Lung (tissue), 12 donors: ENCODE data around the gene MBD2. TPM values are rescaled to one million over a fixed set of nuclear protein-coding genes. Genes with fewer than 3 reads are reported as not detected.

Experiments
- ATAC-seq: fragments of 200-7000 bp; cut with Tn5 transposase; one replicate; pipeline ENCODE4 v1.9.1; 2020; ENCODE audit warnings: moderate number of reproducible peaks; ENCODE audit not compliant: insufficient read depth, low FRiP score
- DNase-seq, 3 donors: peaks; one replicate each; pipeline ENCODE4 v3.0.0-alpha.2; 2013 to 2017
- H3K27ac ChIP-seq, 2 donors: one replicate each; pipeline ENCODE4 v1.5.1; 2013; ENCODE audit warnings: mild to moderate bottlenecking in 2 of 2, moderate library complexity in 2 of 2, control low read depth in 1 of 2, inconsistent platforms in 1 of 2, low read depth in 1 of 2, low read length in 1 of 2
- H3K27me3 ChIP-seq, 3 donors: one replicate each; pipeline ENCODE4 v1.5.1; 2013; ENCODE audit warnings: low read length in 2 of 3; ENCODE audit not compliant: control insufficient read depth in 3 of 3, insufficient read depth in 3 of 3
- H3K36me3 ChIP-seq, 4 donors: one replicate each; pipeline ENCODE4 v1.5.1; 2013; ENCODE audit warnings: low read length in 4 of 4, mild to moderate bottlenecking in 1 of 4, moderate library complexity in 1 of 4; ENCODE audit not compliant: control insufficient read depth in 4 of 4, insufficient read depth in 4 of 4
- H3K4me1 ChIP-seq, 5 donors: one replicate each; pipeline ENCODE4 v1.5.1; 2013; ENCODE audit warnings: low read length in 5 of 5, mild to moderate bottlenecking in 2 of 5, moderate library complexity in 1 of 5; ENCODE audit not compliant: control insufficient read depth in 5 of 5, insufficient read depth in 5 of 5
- H3K4me3 ChIP-seq: one replicate; pipeline ENCODE4 v1.5.1; 2013; ENCODE audit warnings: mild to moderate bottlenecking, control low read depth, moderate library complexity
- H3K9ac ChIP-seq, 2 donors: one replicate each; pipeline ENCODE4 v1.5.1; 2013; ENCODE audit warnings: low read length in 2 of 2, control low read depth in 1 of 2; ENCODE audit not compliant: insufficient read depth in 1 of 2
- H3K9me3 ChIP-seq, 4 donors: one replicate each; pipeline ENCODE4 v1.5.1; 2013; ENCODE audit warnings: low read length in 3 of 4, mild to moderate bottlenecking in 1 of 4, moderate library complexity in 1 of 4; ENCODE audit not compliant: control insufficient read depth in 4 of 4, insufficient read depth in 3 of 4
- CTCF ChIP-seq: IDR thresholded peaks from 2 replicates; pipeline ENCODE4 v1.5.1; 2012; ENCODE audit warnings: mild to moderate bottlenecking; ENCODE audit errors: control extremely low read depth, extremely low read depth
- WGBS, 2 donors: extraction: QIAGEN DNeasy Blood & Tissue Kit; methylation state at CpG; one replicate each; pipeline ENCODE4 v1.1.7; 2013; 5-methylcytosine and 5-hydroxymethylcytosine counted together
- polyA plus RNA-seq, 2 donors: library from polyadenylated mRNA; stranded (reverse); fragments of 200-250 nt; gene quantifications; one replicate each; pipeline ENCODE4 v1.2.1, GENCODE V29; 2013
- total RNA-seq, 2 donors: library from RNA; depleted of rRNA in 1 of 2; stranded (reverse); fragments of >200 nt in 1 of 2; gene quantifications; one replicate each; pipeline ENCODE4 v1.2.1, GENCODE V29; 2014 to 2021
- donor health status: control.
- donor health status: control.
- donor health status: Bipolar disorder and iron deficiency.
- donor health status: healthy.
- donor health status: DM: yes; HTN: yes; CAD: no.

The MBD2 gene
- total and polyA plus RNA-seq, 4 donors: 29.5 to 91.0 (median 36.1) TPM

- 25% methylated on average over 6 of the region's 6 CpGs for WGBS, 2 donors
- H3K4me1 ChIP-seq: peaks cover 0 to 2% (median 0%) of the 10 kb centered on the region in 5 donors
- H3K27me3 ChIP-seq: no peaks in the 10 kb centered on the region
- H3K9me3 ChIP-seq: no peaks in the 10 kb centered on the region
- no peaks in the 10 kb centered on the region for H3K36me3 ChIP-seq
- H3K9ac ChIP-seq: no peak overlapping the region
- DNase-seq (peak in 2 of 3 donors; percentile 75 to 79), ATAC-seq (no peak)
- H3K4me3 ChIP-seq: no peak overlapping the region
- no peak for TF ChIP-seq CTCF
- no peak overlapping the region for H3K27ac ChIP-seq
Measured at GRCh38 chr18:54119524-54120019, 104.9 kb downstream of the MBD2 start.

- Histone ChIP-seq H3K4me1 (peaks cover 0 to 2% (median 0%) of the 10 kb centered on the region in 5 donors), H3K4me3 (no peak overlapping the region), H3K9me3 (no peaks in the 10 kb centered on the region), H3K36me3 (no peaks in the 10 kb centered on the region), H3K27ac (no peak overlapping the region), H3K9ac (no peak overlapping the region), H3K27me3 (no peaks in the 10 kb centered on the region)
- DNase-seq (no peak), ATAC-seq (no peak)
- 66 to 72% methylated on average over 9 of the region's 9 CpGs for whole genome bisulfite sequencing, 2 donors
- no peak for TF ChIP-seq CTCF
Measured at GRCh38 chr18:54117853-54118773, 106.4 kb downstream of the MBD2 start.

GRCh38 chr18:54116541-54117257 is 107.8 kb downstream of the MBD2 start:
- H3K4me3 ChIP-seq: no peak overlapping the region
- H3K9ac ChIP-seq: no peak overlapping the region
- no peak overlapping the region for H3K27ac ChIP-seq
- H3K9me3 ChIP-seq: no peaks in the 10 kb centered on the region
- ATAC-seq: no peak
- no peak for DNase-seq
- no peaks in the 10 kb centered on the region for H3K36me3 ChIP-seq
- peaks cover 0 to 2% (median 0%) of the 10 kb centered on the region in 5 donors for H3K4me1 ChIP-seq
- 76 to 82% methylated on average over 3 of the region's 3 CpGs for WGBS, 2 donors
- no peak for TF ChIP-seq CTCF
- no peaks in the 10 kb centered on the region for H3K27me3 ChIP-seq
